Stimulated activated CD4-positive, alpha-beta T cell treated with anti-CD3 and anti-CD28 coated beads, Interleukin-12 subunit alpha, Interleukin-12 subunit beta, amount 100 ng/mL, for 4 hours (primary cell): ENCODE results near the gene TMEM132E.

Experiments used
- DNase-seq: peaks from one replicate; pipeline ENCODE4 v3.0.0-alpha.2; 2020

Gene TMEM132E

GRCh38 chr17:34607917-34608316, 28.5 kb downstream of the TMEM132E start:
- DNase-seq: no peak

- DNase-seq: no peak
These were observed 29.8 kb downstream of the TMEM132E start for GRCh38 chr17:34609210-34609609.

- DNase-seq: no peak
These were observed 30.7 kb downstream of the TMEM132E start for GRCh38 chr17:34610039-34610438.

- no peak for DNase-seq
These were observed 31.1 kb downstream of the TMEM132E start for GRCh38 chr17:34610506-34610905.

GRCh38 chr17:34613064-34614019, 34.0 kb downstream of the TMEM132E start:
- no peak for DNase-seq

GRCh38 chr17:34614698-34615097, 35.3 kb downstream of the TMEM132E start:
- DNase-seq: no peak

- DNase-seq: no peak
These were observed 35.9 kb downstream of the TMEM132E start for GRCh38 chr17:34615326-34615725.

- DNase-seq: no peak
These were observed 36.8 kb downstream of the TMEM132E start for GRCh38 chr17:34616148-34616547.

GRCh38 chr17:34617398-34617797, 38.0 kb downstream of the TMEM132E start:
- DNase-seq: no peak

GRCh38 chr17:34619687-34620217, 40.4 kb downstream of the TMEM132E start:
- no peak for DNase-seq

GRCh38 chr17:34620458-34620857, 41.1 kb downstream of the TMEM132E start:
- DNase-seq: no peak

GRCh38 chr17:34622862-34623623, 43.7 kb downstream of the TMEM132E start:
- DNase-seq: no peak

- DNase-seq: no peak
These were observed 44.7 kb downstream of the TMEM132E start for GRCh38 chr17:34623856-34624766.

GRCh38 chr17:34624767-34625383, 45.5 kb downstream of the TMEM132E start:
- DNase-seq: no peak

GRCh38 chr17:34626121-34626681, 46.8 kb downstream of the TMEM132E start:
- no peak for DNase-seq

GRCh38 chr17:34628879-34629278, 49.5 kb downstream of the TMEM132E start:
- no peak for DNase-seq

- no peak for DNase-seq
These were observed 54.0 kb downstream of the TMEM132E start for GRCh38 chr17:34633351-34633750.

GRCh38 chr17:34633760-34634159, 54.4 kb downstream of the TMEM132E start:
- DNase-seq: no peak

- DNase-seq: no peak
These were observed 55.3 kb downstream of the TMEM132E start for GRCh38 chr17:34634551-34635160.

- no peak for DNase-seq
These were observed 56.5 kb downstream of the TMEM132E start for GRCh38 chr17:34635876-34636275.

- DNase-seq: no peak
These were observed 57.7 kb downstream of the TMEM132E start for GRCh38 chr17:34637041-34637547.
